ENCODE measurements around the gene RETREG1.

- TF ChIP-seq POLR2AphosphoS5 (IDR thresholded peaks at IDR 0.05; ENCODE audit: borderline replicate concordance, low read depth, low read length) (no peak), EZH2 (IDR thresholded peaks at IDR 0.05) (no peak)
Observed at GRCh38 chr5:16550316-16550952, 66.4 kb downstream of the RETREG1 start.
